HG03354 (cell line): Measurements from ENCODE around the gene IQCK.
"Not testable (repeated sequence)": the region's sequence is repeated elsewhere in the genome, so short reads cannot be mapped to it uniquely, and the experiment has no call there.

Experiments used
- ATAC-seq: cut with Tn5 transposase; IDR thresholded peaks from one replicate; pipeline ENCODE4 v1.9.1; 2021; ENCODE audit warnings: mild to moderate bottlenecking; ENCODE audit not compliant: unreplicated experiment, poor library complexity, severe bottlenecking

The IQCK gene, protein sequence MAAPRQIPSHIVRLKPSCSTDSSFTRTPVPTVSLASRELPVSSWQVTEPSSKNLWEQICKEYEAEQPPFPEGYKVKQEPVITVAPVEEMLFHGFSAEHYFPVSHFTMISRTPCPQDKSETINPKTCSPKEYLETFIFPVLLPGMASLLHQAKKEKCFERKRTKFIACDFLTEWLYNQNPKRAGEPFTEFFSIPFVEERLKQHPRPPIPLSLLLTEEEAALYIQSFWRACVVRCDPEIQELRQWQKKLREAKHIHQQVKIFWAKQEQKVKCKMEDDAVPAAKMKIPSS

DNA sequence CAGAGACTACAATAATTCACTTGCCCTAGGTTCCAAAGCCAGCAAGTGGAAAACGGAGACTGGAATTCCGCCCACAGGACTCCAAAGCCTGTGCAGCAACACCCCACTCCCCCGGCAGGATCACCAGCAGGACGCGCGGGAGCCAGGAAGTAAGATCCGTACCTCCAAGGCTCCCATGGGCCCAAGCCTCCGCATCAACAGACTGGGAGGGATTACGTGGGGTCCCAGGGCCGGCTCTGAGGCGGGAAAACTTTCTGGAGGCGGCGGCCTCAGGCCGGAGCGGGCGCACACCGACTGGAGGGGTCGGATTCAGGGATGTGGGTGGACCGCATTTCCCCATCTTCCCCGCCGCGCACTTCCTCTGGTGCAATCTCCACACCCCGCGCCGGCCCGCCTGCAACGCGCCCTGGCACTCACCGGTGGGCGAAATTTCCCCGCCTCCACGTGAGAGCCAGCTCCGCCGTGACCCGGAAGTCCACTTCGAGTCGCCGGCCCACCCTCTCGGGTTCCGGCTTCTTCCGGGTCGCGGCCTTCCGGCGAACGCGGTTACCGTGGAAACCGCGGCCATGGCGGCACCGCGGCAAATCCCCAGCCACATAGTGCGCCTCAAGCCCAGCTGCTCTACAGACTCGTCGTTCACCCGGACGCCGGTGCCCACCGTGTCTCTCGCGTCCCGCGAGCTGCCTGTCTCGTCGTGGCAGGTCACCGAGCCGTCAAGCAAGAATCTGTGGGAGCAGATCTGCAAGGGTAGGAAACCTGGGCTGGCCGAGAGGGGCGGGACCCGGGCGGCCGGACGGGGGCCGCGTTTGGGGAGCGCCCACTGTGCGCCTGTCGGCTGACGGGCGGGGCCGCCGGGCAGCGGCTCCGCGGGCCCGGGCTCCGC lies at the start of gene IQCK, which contains the start of gene KNOP1:
Gene IQCK, plus strand, starts transcription at position 531 of the 883 bp plus-strand sequence. Its CDS starts 36 bp downstream, at position 567.
Gene KNOP1, minus strand, starts transcription at position 487 of the 883 bp plus-strand sequence. CDS start 3,192 bp downstream, outside the sequence.
- peak; percentile 96 for ATAC-seq

DNA sequence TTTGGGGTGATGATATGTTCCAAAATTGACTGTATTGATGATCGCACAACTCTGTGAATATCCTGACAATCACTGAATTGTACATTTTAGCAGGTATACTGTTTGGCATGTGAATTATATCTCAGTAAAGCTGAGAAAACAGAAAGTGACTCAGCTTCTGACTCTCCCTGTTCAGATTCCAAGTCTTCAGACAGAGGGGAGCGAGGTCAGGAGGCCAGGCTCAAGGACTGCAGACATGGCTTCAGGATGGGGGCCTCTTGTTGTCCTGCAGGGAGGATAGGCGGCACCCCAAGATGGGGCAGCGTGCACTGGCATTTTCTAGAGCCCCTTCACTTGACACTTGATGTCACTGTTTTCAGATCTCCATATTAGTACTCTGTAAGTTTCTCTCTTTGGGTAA lies 45.7 kb upstream of the IQCK start:
- no peak for ATAC-seq

DNA sequence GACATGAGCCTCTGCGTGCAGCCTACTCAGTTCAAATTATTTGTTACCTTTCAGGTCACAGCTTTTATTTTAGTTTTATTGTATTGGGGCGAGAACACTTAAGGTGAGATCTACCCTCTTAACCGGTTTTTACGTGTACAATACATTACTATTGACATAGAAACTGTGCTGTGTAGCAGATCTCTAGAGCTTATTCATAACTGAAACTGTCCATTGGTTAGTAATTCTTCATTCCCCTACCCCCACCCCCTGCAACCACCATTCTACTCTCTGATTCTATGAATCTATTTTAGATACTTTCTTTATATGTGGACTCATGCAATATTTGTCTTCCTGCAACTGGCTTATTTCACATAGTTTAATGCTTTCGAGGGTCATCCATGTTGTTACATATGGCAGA lies 43.6 kb upstream of the IQCK start:
- ATAC-seq, result no peak

- no peak for ATAC-seq
Measured at GRCh38 chr16:19677402-19677801, 40.7 kb upstream of the IQCK start.

- no peak for ATAC-seq
Measured at GRCh38 chr16:19678804-19679203, 39.3 kb upstream of the IQCK start.

GRCh38 chr16:19679281-19679680 lies 38.8 kb upstream of the IQCK start:
- not testable (repeated sequence) for ATAC-seq

DNA sequence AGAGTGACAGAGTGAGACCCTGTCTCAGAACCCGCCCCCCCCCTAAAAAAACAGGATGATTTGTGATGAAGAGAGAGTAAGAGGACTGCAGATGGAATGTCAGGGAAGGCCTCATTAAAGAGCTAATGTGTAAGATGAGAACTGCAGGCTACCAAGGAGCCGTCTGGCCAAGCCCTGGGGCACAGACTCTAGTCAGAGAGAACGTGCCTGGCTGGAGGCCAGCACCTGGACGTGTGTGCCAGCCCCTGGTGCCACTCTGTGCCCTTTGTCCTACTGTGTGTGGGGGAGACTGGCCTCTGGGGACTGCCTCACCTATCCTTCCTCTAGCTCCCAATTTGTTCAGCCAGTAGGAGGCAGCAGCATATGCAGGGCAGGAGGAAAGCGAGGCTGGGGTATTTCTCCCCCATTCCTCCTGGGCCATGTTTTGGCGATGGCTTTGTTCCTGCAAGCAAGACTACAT lies 37.2 kb upstream of the IQCK start:
- ATAC-seq, result no peak

DNA sequence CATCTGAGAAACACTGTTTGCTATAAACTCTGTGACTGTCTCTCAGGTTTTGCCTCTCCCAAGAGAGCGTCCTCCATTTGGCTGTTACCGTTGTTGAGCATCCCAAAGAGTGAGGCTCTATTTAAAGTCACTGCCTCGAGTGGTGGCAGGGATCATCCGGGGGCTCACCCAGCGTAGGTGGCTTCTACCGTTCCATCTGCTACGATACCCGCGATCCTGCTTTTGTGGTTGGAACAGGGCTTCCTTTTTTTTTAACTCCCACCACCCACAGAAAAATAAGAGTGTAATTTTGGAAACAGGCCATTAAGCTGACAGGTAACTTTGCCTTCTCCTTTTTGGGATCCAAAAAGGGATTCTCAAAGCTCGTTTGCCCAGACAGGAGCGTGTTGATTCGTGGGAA lies 36.4 kb upstream of the IQCK start:
- no peak for ATAC-seq

DNA sequence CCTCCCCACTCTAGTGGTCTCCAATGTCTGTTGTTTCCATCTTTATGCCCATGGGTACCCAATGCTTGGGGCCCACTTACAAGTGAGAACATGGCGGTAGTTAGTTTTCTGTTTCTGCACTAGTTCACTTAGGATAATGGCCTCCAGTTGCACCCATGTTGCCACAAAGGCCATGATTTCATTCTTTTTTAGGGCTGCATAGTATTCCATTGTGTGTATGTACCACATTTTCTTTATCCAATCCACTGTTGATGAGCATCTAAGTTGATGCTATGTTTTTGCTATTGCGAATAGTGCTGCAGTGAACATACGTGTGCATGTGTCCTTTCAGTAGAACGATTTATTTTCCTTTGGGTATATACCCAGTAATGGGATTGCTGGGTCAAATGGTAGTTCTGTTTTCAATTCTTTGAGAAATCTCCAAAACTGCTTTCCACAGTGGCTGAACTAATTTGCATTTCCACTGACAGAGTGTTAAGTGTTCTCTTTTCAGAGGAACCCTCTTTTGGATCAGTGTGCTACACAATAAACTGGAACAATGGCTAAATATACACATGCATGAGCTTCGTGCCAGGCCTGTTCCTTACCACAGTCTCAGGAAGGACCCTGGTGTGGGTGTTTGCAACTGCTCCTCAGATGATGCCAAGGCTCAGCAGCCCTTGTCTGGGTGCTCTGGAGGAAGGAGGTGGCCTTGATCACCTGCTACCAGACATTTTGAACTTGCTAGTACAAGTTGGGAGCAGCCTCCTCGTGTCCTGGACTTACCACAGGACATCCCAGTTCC lies 34.4 kb upstream of the IQCK start:
- ATAC-seq, result no peak

- no peak for ATAC-seq
Measured at GRCh38 chr16:19685176-19685575, 32.9 kb upstream of the IQCK start.

- ATAC-seq, result no peak
Measured at GRCh38 chr16:19687279-19687678, 30.8 kb upstream of the IQCK start.

DNA sequence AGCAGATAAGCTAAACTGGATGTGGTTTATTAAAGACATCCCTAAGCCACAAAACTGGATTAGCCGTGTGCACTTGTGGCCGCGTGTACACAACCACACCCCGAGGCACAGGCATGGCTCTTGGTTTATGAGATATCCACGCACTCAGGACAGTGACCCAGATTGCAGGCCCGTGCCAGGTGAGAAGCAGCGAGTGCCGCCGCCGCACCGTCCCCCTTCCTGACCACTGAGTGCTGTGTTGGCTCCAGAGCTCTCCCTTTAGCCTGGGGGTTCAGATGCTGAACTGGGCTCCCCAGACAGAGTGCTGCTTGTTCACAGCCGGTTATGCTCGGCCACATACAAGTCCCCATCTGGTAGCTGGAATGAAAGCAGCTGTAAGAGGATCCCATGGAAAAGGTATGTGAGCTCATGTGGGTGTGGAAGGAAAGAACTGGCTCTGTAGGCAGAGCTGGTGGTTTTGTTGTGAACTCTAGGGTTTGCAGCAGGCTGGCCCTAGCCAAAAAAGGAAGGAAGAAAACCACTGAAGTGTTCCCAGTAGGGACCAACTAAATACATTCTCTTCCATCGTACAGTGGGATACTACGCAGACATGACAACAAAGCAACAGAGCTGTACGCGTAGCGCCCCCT lies 29.6 kb upstream of the IQCK start:
- no peak for ATAC-seq

DNA sequence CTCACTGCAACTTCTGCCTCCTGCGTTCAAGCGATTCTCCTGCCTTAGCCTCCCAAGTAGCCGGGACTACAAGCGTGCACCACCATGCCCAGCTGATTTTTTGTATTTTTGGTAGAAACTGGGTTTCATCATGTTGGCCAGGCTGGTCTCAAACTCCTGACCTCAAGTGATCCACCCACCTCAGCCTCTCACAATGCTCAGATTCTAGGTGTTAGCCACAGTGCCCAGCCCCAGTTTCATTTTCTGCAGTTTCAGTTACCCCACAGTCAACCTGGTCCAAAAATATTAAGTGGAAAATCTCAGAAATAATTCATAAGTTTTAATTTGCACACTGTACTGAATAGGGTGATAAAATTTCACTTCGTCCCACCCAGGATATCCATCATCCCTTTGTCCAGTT lies 28.7 kb upstream of the IQCK start:
- ATAC-seq, result no peak

GRCh38 chr16:19690196-19690595 lies 27.9 kb upstream of the IQCK start:
- no peak for ATAC-seq

DNA sequence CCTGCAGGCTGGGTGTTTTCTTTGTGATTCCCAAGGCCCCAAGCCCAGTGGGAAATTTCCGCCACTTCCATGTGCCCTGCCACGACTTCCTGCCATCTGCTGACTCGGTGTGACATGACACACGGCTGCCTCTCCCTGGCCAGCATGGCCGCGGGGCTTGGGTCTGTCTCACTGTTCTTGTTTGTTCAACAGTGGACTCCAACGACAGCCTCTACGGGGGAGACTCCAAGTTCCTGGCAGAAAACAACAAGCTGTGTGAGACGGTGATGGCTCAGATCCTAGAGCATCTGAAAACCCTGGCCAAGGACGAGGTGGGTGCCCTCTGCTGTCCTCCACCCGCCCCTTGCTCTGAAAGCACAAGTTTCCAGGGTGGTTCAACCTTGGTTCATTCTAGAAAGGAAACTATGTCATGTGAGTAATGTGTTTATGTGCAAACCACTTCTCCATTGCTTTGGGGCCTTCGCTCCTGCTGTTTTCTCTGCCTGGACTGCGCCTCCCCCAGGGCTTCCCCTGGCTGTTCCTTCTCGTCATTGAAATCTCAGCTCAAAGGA lies 26.8 kb upstream of the IQCK start:
- no peak for ATAC-seq

DNA sequence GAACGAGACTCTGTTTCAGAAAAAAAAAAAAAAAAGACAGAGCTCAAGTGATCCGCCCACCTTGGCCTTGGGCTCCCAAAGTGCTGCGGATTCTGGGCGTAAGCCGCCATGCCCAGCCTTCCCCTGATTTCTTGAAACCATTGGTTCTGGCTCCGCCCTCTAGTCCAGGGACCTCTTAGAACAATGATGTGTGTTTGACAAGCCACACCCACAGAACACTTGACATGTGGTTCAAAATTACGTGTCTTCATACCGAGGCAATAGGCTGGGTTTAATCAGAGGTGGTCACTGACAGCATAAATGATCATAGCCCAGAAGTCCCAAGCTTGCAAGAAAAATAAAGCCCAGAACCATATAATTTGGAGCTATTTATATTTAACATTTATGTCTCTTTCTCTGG lies 23.1 kb upstream of the IQCK start:
- no peak for ATAC-seq

- ATAC-seq, result no peak
Measured at GRCh38 chr16:19696328-19696727, 21.7 kb upstream of the IQCK start.

- ATAC-seq, result no peak
Measured at GRCh38 chr16:19696961-19697360, 21.1 kb upstream of the IQCK start.

DNA sequence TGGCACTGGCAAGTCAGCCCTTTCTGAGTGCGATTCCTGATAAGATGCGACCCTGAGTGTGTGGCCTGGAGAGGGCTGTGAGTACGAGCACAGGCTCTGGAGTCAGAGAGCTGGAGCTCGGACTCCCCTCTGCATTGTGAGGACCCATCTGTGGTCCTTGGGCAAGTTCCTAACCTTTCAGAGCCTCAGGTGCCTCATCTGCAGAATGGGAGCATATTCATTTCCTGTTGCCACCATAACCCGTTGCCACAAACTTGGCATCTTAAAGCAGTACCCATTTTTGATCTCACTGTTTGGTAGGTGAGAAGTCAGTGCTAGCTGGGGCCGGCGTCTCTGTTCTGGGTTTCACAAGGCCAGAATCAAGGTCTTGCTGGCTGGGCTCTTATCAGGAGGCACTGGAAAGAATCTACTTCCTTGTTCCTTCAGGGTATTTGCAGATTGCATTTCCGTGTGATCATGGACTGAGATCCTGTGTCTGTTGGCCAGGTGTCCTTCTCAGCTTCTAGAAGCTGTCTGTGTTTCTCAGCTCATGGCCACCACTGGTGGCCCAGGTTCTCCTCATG lies 20.2 kb upstream of the IQCK start:
- no peak for ATAC-seq
